ENCODE data around the gene ANKRD13A. TPM values are rescaled to one million over a fixed set of nuclear protein-coding genes. Genes with fewer than 3 reads are reported as not detected.

The ANKRD13A gene
- total RNA-seq, 4 donors from 2014 or later, result 38.5 to 69.0 (median 51.7) TPM

GRCh38 chr12:109961201-109961600, 38.0 kb upstream of the ANKRD13A start:
- no peaks in the 10 kb centered on the region for H3K4me1 ChIP-seq
- no peaks in the 10 kb centered on the region for H3K27me3 ChIP-seq
- H3K4me3 ChIP-seq, result no peak overlapping the region
- no peak overlapping the region for H3K27ac ChIP-seq
- no peak for TF ChIP-seq EP300 (IDR thresholded peaks at IDR 0.05)
- no peak for TF ChIP-seq POLR2A (IDR thresholded peaks at IDR 0.05)
- TF ChIP-seq, protein P1, sequence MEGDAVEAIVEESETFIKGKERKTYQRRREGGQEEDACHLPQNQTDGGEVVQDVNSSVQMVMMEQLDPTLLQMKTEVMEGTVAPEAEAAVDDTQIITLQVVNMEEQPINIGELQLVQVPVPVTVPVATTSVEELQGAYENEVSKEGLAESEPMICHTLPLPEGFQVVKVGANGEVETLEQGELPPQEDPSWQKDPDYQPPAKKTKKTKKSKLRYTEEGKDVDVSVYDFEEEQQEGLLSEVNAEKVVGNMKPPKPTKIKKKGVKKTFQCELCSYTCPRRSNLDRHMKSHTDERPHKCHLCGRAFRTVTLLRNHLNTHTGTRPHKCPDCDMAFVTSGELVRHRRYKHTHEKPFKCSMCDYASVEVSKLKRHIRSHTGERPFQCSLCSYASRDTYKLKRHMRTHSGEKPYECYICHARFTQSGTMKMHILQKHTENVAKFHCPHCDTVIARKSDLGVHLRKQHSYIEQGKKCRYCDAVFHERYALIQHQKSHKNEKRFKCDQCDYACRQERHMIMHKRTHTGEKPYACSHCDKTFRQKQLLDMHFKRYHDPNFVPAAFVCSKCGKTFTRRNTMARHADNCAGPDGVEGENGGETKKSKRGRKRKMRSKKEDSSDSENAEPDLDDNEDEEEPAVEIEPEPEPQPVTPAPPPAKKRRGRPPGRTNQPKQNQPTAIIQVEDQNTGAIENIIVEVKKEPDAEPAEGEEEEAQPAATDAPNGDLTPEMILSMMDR (IDR thresholded peaks at IDR 0.05), result no peak
- H3K36me3 ChIP-seq, result peaks cover 0 to 96% (median 9%) of the 10 kb centered on the region in 3 donors
- no peak for DNase-seq (ENCODE audit: low spot score in 2 of 2)
- 81 to 83% methylated on average over 14 of the region's 14 CpGs for WGBS, 2 donors
- no peaks in the 10 kb centered on the region for H3K9me3 ChIP-seq

- H3K4me3 ChIP-seq, result no peak overlapping the region
- no peak for DNase-seq (ENCODE audit: low spot score in 2 of 2)
- H3K27me3 ChIP-seq, result no peaks in the 10 kb centered on the region
- H3K4me1 ChIP-seq, result no peaks in the 10 kb centered on the region
- no peaks in the 10 kb centered on the region for H3K9me3 ChIP-seq
- 82 to 85% methylated on average over 6 of the region's 6 CpGs for WGBS, 2 donors
- peaks cover 0 to 96% (median 9%) of the 10 kb centered on the region in 3 donors for H3K36me3 ChIP-seq
- TF ChIP-seq, protein P1 (IDR thresholded peaks at IDR 0.05), result no peak
- no peak for TF ChIP-seq EP300 (IDR thresholded peaks at IDR 0.05)
- no peak overlapping the region for H3K27ac ChIP-seq
Observed at GRCh38 chr12:109961612-109962011, 37.6 kb upstream of the ANKRD13A start.

GRCh38 chr12:109962398-109962797, 36.8 kb upstream of the ANKRD13A start:
- H3K36me3 ChIP-seq, result peaks cover 0 to 96% (median 9%) of the 10 kb centered on the region in 3 donors

GRCh38 chr12:109963330-109963729, 35.9 kb upstream of the ANKRD13A start:
- DNase-seq (ENCODE audit: low spot score in 2 of 2), result no peak
- TF ChIP-seq EP300 (IDR thresholded peaks at IDR 0.05) (no peak), POLR2A (IDR thresholded peaks at IDR 0.05) (no peak)
- TF ChIP-seq, protein P1 (IDR thresholded peaks at IDR 0.05), result no peak
- H3K27ac ChIP-seq, result no peak overlapping the region
- no peaks in the 10 kb centered on the region for H3K4me1 ChIP-seq
- H3K36me3 ChIP-seq, result peaks cover 0 to 94% (median 9%) of the 10 kb centered on the region in 3 donors
- H3K9me3 ChIP-seq, result no peaks in the 10 kb centered on the region
- 90 to 91% methylated on average over 1 of the region's 1 CpG for WGBS, 2 donors
- no peak overlapping the region for H3K4me3 ChIP-seq
- no peaks in the 10 kb centered on the region for H3K27me3 ChIP-seq

More at GRCh38 chr12:109962398-109962797, 36.8 kb upstream of the ANKRD13A start:
- Histone ChIP-seq H3K9me3 (no peaks in the 10 kb centered on the region), H3K27ac (no peak overlapping the region), H3K4me3 (no peak overlapping the region), H3K27me3 (no peaks in the 10 kb centered on the region), H3K4me1 (no peaks in the 10 kb centered on the region)
- no peak for DNase-seq (ENCODE audit: low spot score in 2 of 2)
- 55 to 63% methylated on average over 3 of the region's 3 CpGs for WGBS, 2 donors
- TF ChIP-seq EP300 (IDR thresholded peaks at IDR 0.05) (no peak), POLR2A (IDR thresholded peaks at IDR 0.05) (no peak)
- TF ChIP-seq, protein P1 (IDR thresholded peaks at IDR 0.05), result no peak

GRCh38 chr12:109963743-109964429, 35.3 kb upstream of the ANKRD13A start:
- Histone ChIP-seq H3K4me1 (no peaks in the 10 kb centered on the region), H3K9me3 (no peaks in the 10 kb centered on the region), H3K27ac (no peak overlapping the region), H3K36me3 (peaks cover 0 to 96% (median 9%) of the 10 kb centered on the region in 3 donors), H3K27me3 (no peaks in the 10 kb centered on the region), H3K4me3 (no peak overlapping the region)
- TF ChIP-seq, protein P1 (IDR thresholded peaks at IDR 0.05), result no peak
- TF ChIP-seq POLR2A (IDR thresholded peaks at IDR 0.05), result no peak
- no peak for TF ChIP-seq EP300 (IDR thresholded peaks at IDR 0.05)
- no peak for DNase-seq (ENCODE audit: low spot score in 2 of 2)
- WGBS, 2 donors, result 76 to 81% methylated on average over 4 of the region's 4 CpGs

Data from tibial nerve (tissue), 4 donors.